ENCODE data around the gene LY6G6D. TPM values are rescaled to one million over a fixed set of nuclear protein-coding genes. Genes with fewer than 3 reads are reported as not detected.

The LY6G6D gene
- total and polyA plus RNA-seq, 2 of the 13 experiments (the other 11 are each of a cell fraction or from before 2014, with no cell fraction given): not detected

DNA sequence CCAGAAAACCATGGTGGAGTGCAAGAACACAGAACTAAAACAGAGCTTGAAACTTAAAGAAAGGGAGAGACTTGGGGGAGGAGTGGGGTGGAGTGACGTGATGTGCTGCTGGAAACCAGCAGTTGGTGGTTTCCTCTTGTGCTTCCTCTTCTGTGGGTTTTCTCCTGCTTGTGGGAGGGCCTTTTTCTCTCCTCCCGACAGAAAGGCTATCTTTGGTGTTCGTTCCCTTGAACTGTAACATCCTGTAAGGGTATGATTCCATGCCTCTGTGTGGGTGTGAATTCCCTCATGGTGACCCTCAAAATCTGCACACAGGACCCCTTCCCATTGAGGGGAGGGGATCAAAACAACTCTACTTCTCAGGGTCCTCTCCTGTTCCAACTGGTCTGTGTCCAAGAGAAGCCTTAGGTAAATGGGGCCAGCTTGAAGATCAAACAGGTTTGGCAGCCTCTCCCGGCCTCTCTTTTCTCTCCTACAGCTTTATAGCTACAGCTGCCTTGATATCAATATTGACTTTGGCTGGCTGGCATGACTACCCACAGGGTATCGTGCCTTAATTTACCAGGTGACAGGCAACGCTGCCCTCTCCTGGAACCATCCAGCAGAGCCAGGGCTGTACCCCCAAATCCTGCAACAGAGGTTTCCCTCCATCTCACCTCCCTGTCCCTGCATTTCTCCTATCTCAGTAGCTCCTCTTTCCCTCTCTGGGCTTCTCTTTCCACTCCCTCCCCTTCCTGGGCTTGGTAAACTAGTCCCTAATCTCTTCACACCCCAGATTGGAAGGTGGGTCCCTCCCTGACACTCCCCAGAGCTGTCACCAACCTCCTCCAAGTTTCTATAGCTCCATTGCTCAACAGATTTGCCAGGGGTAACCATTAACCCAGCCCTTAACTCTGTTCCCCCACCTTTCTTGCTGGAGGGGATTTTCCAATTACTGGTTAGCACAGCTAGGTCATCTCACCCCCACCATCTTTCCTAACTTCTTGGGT is 23.1 kb downstream of the LY6G6D start (continued):
- no peak for TF ChIP-seq ZNF10 (CRISPR knock-in tag; IDR thresholded peaks at IDR 0.05; ENCODE audit: borderline replicate concordance, low read depth)
- no peak for TF ChIP-seq JDP2 (CRISPR knock-in tag; IDR thresholded peaks at IDR 0.05; ENCODE audit: borderline replicate concordance)
- TF ChIP-seq DMAP1 (CRISPR knock-in tag; IDR thresholded peaks at IDR 0.05): peak; percentile 19; the same call in 1 of the 2 replicates
- TF ChIP-seq PHF21A (CRISPR knock-in tag; IDR thresholded peaks at IDR 0.05): peak; percentile 66; the same call in 1 of the 2 replicates
- peak; percentile 31; the same call in 1 of the 2 replicates for TF ChIP-seq ZBTB14 (CRISPR knock-in tag; IDR thresholded peaks at IDR 0.05)
- peak; percentile 55; the same call in 1 of the 2 replicates for TF ChIP-seq ZNF780A (CRISPR knock-in tag; IDR thresholded peaks at IDR 0.05)
- TF ChIP-seq ZNF841 (CRISPR knock-in tag; IDR thresholded peaks at IDR 0.05; ENCODE audit: borderline replicate concordance): no peak
- TF ChIP-seq CEBPG (CRISPR knock-in tag; IDR thresholded peaks at IDR 0.05): peak; percentile 98
- TF ChIP-seq FOXK2 (IDR thresholded peaks at IDR 0.05): peak; percentile 52; the same call in 1 of the 2 replicates
- TF ChIP-seq NFYC (CRISPR knock-in tag; IDR thresholded peaks at IDR 0.05): peak; percentile 52; the same call in 1 of the 2 replicates
- peak; percentile 83 for TF ChIP-seq SKIL (CRISPR knock-in tag; IDR thresholded peaks at IDR 0.05; ENCODE audit: borderline replicate concordance)
- TF ChIP-seq FOXO1 (CRISPR knock-in tag; IDR thresholded peaks at IDR 0.05): peak; percentile 89
- no peak for TF ChIP-seq TCF12 (IDR thresholded peaks at IDR 0.05)
- peak; percentile 46; the same call in 1 of the 2 replicates for TF ChIP-seq TCF12 (CRISPR knock-in tag; IDR thresholded peaks at IDR 0.05)
- peak; percentile 60 for TF ChIP-seq SIX4 (CRISPR knock-in tag; IDR thresholded peaks at IDR 0.05)

Measured in HepG2 (cell line).